Colonic mucosa (tissue), 4 donors: ENCODE results near the gene TNN. TPM values are rescaled to one million over a fixed set of nuclear protein-coding genes. Genes with fewer than 3 reads are reported as not detected.

Experiments
- DNase-seq: peaks from one replicate; pipeline ENCODE4 v3.0.0-alpha.2; 2020
- H3K27ac ChIP-seq: fragments of 200-600 bp; one replicate; pipeline ENCODE4 v1.8.0; 2021
- H3K27me3 ChIP-seq: fragments of 200-600 bp; one replicate; pipeline ENCODE4 v1.8.0; 2021
- H3K36me3 ChIP-seq: fragments of 200-600 bp; one replicate; pipeline ENCODE4 v1.8.0; 2021
- H3K4me1 ChIP-seq: fragments of 200-600 bp; one replicate; pipeline ENCODE4 v1.8.0; 2021; ENCODE audit warnings: mild to moderate bottlenecking
- H3K4me3 ChIP-seq: fragments of 200-600 bp; one replicate; pipeline ENCODE4 v1.8.0; 2021
- H3K9ac ChIP-seq, 2 donors: one replicate each; pipeline ENCODE4 v1.7.0; 2013; ENCODE audit warnings: control low read depth in 2 of 2, low read depth in 2 of 2, low read length in 2 of 2
- H3K9me3 ChIP-seq: fragments of 200-600 bp; one replicate; pipeline ENCODE4 v1.8.0; 2021
- intact Hi-C: fragments of 100-400 bp; cut with DNase I; formaldehyde crosslinking; loops from one replicate; pipeline ENCODE4 v1.14.1; 2022
- total RNA-seq, 2 donors: library from RNA; stranded (reverse); fragmentation: NEBNext Ultra II Directional in 1 of 2; extraction: Animal tissue kit (Norgen Biotek cat#: 25700) in 1 of 2; gene quantifications; one replicate each; pipeline ENCODE4 v1.2.1, GENCODE V29; 2021
- TF ChIP-seq, protein P1 (sequence below): fragments of 200-600 bp; IDR thresholded peaks from one replicate; pipeline ENCODE4 v1.8.0; 2022; ENCODE audit warnings: antibody characterized with exemption, mild to moderate bottlenecking
- donor health status: healthy.
- donor health status: DM: no; HTN: no; CAD: no.
- donor health status: DM: no; HTN: no; CAD: no.

The TNN gene
- total RNA-seq, 2 donors from 2014 or later = 0.07 to 0.13 TPM

DNA sequence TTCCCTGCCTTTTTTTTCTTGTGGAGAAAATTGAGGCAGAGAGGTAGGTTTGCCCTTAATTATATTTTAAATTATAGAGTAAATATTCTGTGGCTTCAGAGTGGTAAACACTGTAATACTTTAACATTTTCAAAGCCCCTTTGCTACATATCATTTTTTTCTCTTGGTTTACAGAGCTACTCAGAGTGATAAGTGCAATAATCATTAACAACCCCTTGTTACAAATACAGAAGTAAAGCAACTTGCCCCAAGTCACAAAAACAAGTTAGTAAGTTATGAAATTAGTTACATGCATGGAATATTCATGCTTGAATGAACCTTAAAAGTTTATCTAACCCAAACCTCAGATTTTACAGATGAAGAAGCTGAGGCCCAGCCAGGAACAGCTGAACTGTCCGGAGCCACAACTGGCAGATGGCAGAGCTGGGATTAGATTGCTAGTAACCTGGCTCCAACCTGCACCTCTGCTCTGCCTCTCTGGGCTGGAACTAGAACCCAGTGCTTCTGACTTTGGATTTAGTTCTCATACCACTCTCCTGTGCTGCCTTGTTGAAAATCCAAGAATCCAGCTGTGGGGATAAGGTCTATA, 48.7 kb downstream of the TNN start:
- no peak overlapping the region for H3K9ac ChIP-seq
- TF ChIP-seq, protein P1, sequence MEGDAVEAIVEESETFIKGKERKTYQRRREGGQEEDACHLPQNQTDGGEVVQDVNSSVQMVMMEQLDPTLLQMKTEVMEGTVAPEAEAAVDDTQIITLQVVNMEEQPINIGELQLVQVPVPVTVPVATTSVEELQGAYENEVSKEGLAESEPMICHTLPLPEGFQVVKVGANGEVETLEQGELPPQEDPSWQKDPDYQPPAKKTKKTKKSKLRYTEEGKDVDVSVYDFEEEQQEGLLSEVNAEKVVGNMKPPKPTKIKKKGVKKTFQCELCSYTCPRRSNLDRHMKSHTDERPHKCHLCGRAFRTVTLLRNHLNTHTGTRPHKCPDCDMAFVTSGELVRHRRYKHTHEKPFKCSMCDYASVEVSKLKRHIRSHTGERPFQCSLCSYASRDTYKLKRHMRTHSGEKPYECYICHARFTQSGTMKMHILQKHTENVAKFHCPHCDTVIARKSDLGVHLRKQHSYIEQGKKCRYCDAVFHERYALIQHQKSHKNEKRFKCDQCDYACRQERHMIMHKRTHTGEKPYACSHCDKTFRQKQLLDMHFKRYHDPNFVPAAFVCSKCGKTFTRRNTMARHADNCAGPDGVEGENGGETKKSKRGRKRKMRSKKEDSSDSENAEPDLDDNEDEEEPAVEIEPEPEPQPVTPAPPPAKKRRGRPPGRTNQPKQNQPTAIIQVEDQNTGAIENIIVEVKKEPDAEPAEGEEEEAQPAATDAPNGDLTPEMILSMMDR = no peak
- H3K27me3 ChIP-seq = no peaks in the 10 kb centered on the region
- no peaks in the 10 kb centered on the region for H3K9me3 ChIP-seq
- H3K4me1 ChIP-seq = no peaks in the 10 kb centered on the region
- intact Hi-C loops = no loop called here
- no peak overlapping the region for H3K27ac ChIP-seq
- no peak overlapping the region for H3K4me3 ChIP-seq
- DNase-seq = no peak
- H3K36me3 ChIP-seq = no peaks in the 10 kb centered on the region

DNA sequence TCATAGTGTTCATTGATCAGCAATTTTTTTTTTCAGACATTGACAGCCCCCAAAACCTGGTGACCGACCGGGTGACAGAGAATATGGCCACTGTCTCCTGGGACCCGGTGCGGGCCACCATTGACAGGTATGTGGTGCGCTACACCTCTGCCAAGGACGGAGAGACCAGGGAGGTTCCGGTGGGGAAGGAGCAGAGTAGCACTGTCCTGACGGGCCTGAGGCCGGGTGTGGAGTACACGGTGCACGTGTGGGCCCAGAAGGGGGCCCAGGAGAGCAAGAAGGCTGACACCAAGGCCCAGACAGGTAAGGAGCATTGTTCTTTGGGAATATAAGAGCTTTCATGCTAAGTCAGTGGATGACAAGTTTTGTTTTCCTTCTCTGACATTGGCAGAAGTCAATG, 49.3 kb downstream of the TNN start:
- intact Hi-C loops = no loop called here
- Histone ChIP-seq H3K36me3 (no peaks in the 10 kb centered on the region), H3K27me3 (no peaks in the 10 kb centered on the region), H3K9me3 (no peaks in the 10 kb centered on the region), H3K27ac (no peak overlapping the region), H3K4me1 (no peaks in the 10 kb centered on the region), H3K9ac (no peak overlapping the region), H3K4me3 (no peak overlapping the region)
- DNase-seq = no peak
- TF ChIP-seq, protein P1 = no peak

DNA sequence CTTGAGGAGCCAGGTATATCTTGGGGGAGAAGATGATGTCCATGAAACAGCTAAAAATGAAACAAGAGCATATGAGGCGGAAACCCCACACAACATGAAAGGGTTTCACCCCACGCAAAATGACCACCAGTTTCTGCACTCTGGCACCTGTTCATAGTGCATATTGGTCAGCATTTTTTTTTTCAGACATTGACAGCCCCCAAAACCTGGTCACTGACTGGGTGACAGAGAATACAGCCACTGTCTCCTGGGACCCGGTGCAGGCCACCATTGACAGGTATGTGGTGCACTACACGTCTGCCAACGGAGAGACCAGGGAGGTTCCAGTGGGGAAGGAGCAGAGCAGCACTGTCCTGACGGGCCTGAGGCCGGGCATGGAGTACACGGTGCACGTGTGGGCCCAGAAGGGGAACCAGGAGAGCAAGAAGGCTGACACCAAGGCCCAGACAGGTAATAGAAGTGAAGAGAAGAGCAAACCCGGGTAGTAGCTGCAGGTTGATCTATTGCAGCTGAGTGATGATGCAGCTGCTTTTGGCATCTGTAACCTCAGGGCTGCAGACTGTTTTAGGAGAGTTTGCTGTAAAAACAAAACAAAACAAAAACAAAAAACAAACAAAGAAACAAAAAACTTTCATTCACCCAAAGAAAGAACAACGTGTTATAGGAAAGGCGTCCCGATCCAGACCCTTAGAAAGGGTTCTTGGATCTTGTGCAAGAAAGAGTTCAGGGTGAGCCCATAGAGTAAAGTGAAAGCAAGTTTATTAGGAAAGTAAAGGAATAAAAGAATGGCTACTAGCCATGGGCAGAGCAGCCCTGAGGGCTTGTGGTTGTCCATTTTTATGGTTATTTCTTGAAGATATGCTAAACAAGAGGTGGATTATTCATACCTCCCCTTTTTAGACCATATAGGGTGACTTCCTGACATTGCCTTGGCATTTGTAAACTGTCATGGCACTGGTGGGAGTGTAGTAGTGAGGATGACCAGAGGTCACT, 51.0 kb downstream of the TNN start:
- H3K9me3 ChIP-seq = no peaks in the 10 kb centered on the region
- intact Hi-C loops = no loop called here

DNA sequence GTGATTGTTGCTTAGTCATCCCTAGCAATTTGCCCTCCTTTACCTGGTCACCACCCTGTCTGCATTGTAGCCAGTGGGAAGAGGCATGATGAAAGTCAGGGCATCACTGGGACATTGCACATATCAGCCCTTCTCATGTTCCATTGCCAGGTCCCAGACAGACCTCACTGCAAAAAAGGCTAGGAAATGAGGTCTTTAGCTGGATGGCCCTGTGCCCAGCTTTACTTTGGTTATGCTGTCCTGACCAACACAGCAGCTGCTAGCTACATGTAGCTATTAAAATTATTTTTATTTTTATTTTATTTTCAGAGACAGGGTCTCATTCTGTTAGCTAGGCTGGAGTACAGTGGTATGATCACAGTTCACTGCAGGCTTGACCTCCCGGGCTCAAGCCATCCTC, 52.9 kb downstream of the TNN start:
- Histone ChIP-seq H3K4me3 (no peak overlapping the region), H3K4me1 (no peaks in the 10 kb centered on the region), H3K36me3 (no peaks in the 10 kb centered on the region), H3K27me3 (no peaks in the 10 kb centered on the region), H3K27ac (no peak overlapping the region), H3K9ac (no peak overlapping the region), H3K9me3 (no peaks in the 10 kb centered on the region)
- TF ChIP-seq, protein P1 = no peak
- intact Hi-C loops = loop anchor here (5.0 to 10.0 kb wide), 2 partner anchors 88 to 346 kb away; no protein-coding TSS in a partner anchor
- no peak for DNase-seq

More for the DNA sequence above, 51.0 kb downstream of the TNN start:
- TF ChIP-seq, protein P1 = no peak
- Histone ChIP-seq H3K9ac (no peak overlapping the region), H3K4me3 (no peak overlapping the region), H3K36me3 (no peaks in the 10 kb centered on the region), H3K27ac (no peak overlapping the region), H3K27me3 (no peaks in the 10 kb centered on the region), H3K4me1 (no peaks in the 10 kb centered on the region)
- no peak for DNase-seq

DNA sequence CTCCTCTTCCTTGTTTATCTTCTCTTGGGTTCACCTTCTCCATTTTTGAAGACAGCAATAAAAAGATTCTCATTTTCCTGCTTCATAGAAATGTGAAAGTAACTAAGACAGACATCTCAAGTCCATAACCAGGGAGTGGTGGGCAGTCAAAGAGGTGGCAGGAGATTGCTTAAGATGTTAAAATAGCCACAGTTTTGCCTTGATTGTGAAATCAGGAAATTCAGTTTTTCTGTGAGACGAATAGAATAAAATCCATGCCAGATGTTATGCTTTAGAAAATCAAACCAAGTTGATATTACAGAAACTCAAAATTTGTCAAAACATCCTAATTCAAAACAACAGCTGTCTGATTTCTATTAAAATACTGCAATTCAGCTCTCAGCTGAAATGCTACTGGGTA, 57.2 kb downstream of the TNN start:
- no peaks in the 10 kb centered on the region for H3K9me3 ChIP-seq
- DNase-seq = no peak
- H3K36me3 ChIP-seq = no peaks in the 10 kb centered on the region
- H3K4me1 ChIP-seq = no peaks in the 10 kb centered on the region
- no peaks in the 10 kb centered on the region for H3K27me3 ChIP-seq
- TF ChIP-seq, protein P1 = no peak
- H3K4me3 ChIP-seq = no peak overlapping the region
- no peak overlapping the region for H3K9ac ChIP-seq
- intact Hi-C loops = loop anchor here (5.0 to 10.0 kb wide), 2 partner anchors 93 to 350 kb away; no protein-coding TSS in a partner anchor
- H3K27ac ChIP-seq = no peak overlapping the region
